Measurements from ENCODE around the gene AQP3. TPM values are rescaled to one million over a fixed set of nuclear protein-coding genes. Genes with fewer than 3 reads are reported as not detected.

Gene AQP3
- total and polyA plus RNA-seq, 2 of the 13 experiments (the other 11 are each of a cell fraction or from before 2014, with no cell fraction given) = 1.4 to 5.5 TPM

- TF ChIP-seq TEAD3 (CRISPR knock-in tag; optimal IDR thresholded peaks at IDR 0.05; ENCODE audit: borderline replicate concordance) (no peak), JUN (CRISPR knock-in tag; IDR thresholded peaks at IDR 0.05) (no peak), ZNF263 (CRISPR knock-in tag; IDR thresholded peaks at IDR 0.05) (no peak), HNRNPH1 (optimal IDR thresholded peaks at IDR 0.05; ENCODE audit: low read depth, low read length) (no peak), HMG20B (CRISPR knock-in tag; conservative IDR thresholded peaks at IDR 0.05) (no peak), ZBTB39 (CRISPR knock-in tag; IDR thresholded peaks at IDR 0.05) (no peak), ZNF232 (CRISPR knock-in tag; IDR thresholded peaks at IDR 0.05; ENCODE audit: borderline replicate concordance) (no peak), DZIP1 (CRISPR knock-in tag; IDR thresholded peaks at IDR 0.05) (no peak), MAF1 (CRISPR knock-in tag; IDR thresholded peaks at IDR 0.05; ENCODE audit: borderline replicate concordance) (no peak), U2AF2 (IDR thresholded peaks at IDR 0.05; ENCODE audit: low read depth, low read length) (no peak), ARNTL (CRISPR knock-in tag; IDR thresholded peaks at IDR 0.05) (no peak)
Observed at GRCh38 chr9:33446946-33447798, at the start of gene AQP3 (continued).

Data from HepG2 (cell line).